Measurements from ENCODE around the gene CTIF.

Gene CTIF

GRCh38 chr18:48851599-48851960 is 312.7 kb downstream of the CTIF start:
- H3K27ac ChIP-seq, result no peak overlapping the region
- TF ChIP-seq ZFX (IDR thresholded peaks at IDR 0.05; ENCODE audit: borderline replicate concordance) (no peak), CTCF (IDR thresholded peaks at IDR 0.05) (no peak)

- H3K27ac ChIP-seq, result no peak overlapping the region
- no peak for TF ChIP-seq ZFX (IDR thresholded peaks at IDR 0.05; ENCODE audit: borderline replicate concordance)
- TF ChIP-seq CTCF (IDR thresholded peaks at IDR 0.05), result no peak
Observed at GRCh38 chr18:48852292-48852691, 313.5 kb downstream of the CTIF start.

GRCh38 chr18:48852794-48853193 is 314.0 kb downstream of the CTIF start:
- TF ChIP-seq CTCF (IDR thresholded peaks at IDR 0.05) (no peak), ZFX (IDR thresholded peaks at IDR 0.05; ENCODE audit: borderline replicate concordance) (no peak)
- H3K27ac ChIP-seq, result no peak overlapping the region

GRCh38 chr18:48853588-48853987 is 314.8 kb downstream of the CTIF start:
- H3K27ac ChIP-seq, result no peak overlapping the region

GRCh38 chr18:48854780-48855179 is 315.9 kb downstream of the CTIF start:
- H3K27ac ChIP-seq, result no peak overlapping the region
- TF ChIP-seq CTCF (IDR thresholded peaks at IDR 0.05) (no peak), ZFX (IDR thresholded peaks at IDR 0.05; ENCODE audit: borderline replicate concordance) (no peak)

More at GRCh38 chr18:48853588-48853987, 314.8 kb downstream of the CTIF start:
- TF ChIP-seq ZFX (IDR thresholded peaks at IDR 0.05; ENCODE audit: borderline replicate concordance), result no peak
- no peak for TF ChIP-seq CTCF (IDR thresholded peaks at IDR 0.05)

- TF ChIP-seq CTCF (IDR thresholded peaks at IDR 0.05), result no peak
- no peak for TF ChIP-seq ZFX (IDR thresholded peaks at IDR 0.05; ENCODE audit: borderline replicate concordance)
- H3K27ac ChIP-seq, result no peak overlapping the region
Observed at GRCh38 chr18:48855422-48856377, 316.9 kb downstream of the CTIF start.

GRCh38 chr18:48857023-48857694 is 318.3 kb downstream of the CTIF start:
- no peak for TF ChIP-seq CTCF (IDR thresholded peaks at IDR 0.05)
- H3K27ac ChIP-seq, result no peak overlapping the region

Measured in 22Rv1 (cell line).